Thoracic aorta (tissue), 2 donors: ENCODE results near the gene DBI. TPM values are rescaled to one million over a fixed set of nuclear protein-coding genes. Genes with fewer than 3 reads are reported as not detected.

Experiments used
- ATAC-seq: fragments of 150-250 bp; one replicate; pipeline ENCODE4 v1.8.0; 2017; ENCODE audit warnings: low read depth; ENCODE audit not compliant: insufficient number of reproducible peaks, low FRiP score
- DNase-seq: peaks from one replicate; pipeline ENCODE4 v3.0.0-alpha.2; 2020; ENCODE audit warnings: low spot score
- H3K27ac ChIP-seq, 2 donors: fragments of 200-600 bp; sonication (generic); 1 replicate in 1 of 2; 2 replicates in 1 of 2; pipeline ENCODE4 v1.5.1; 2016; ENCODE audit warnings: mild to moderate bottlenecking in 2 of 2, moderate library complexity in 2 of 2
- H3K27me3 ChIP-seq: fragments of 200-600 bp; sonication (generic); replicated peaks from 2 replicates; pipeline ENCODE4 v1.6.0; 2016; ENCODE audit warnings: mild to moderate bottlenecking; ENCODE audit not compliant: insufficient read depth
- H3K36me3 ChIP-seq: fragments of 200-600 bp; sonication (generic); one replicate; pipeline ENCODE4 v1.5.1; 2016
- H3K4me1 ChIP-seq, 2 donors: fragments of 200-600 bp; sonication (generic); 1 replicate in 1 of 2; 2 replicates in 1 of 2; pipeline versions ENCODE4 v1.5.1 to v1.6.0; 2016; ENCODE audit warnings: low read depth in 2 of 2, mild to moderate bottlenecking in 1 of 2; ENCODE audit not compliant: control insufficient read depth in 1 of 2
- H3K4me3 ChIP-seq: fragments of 200-600 bp; sonication (generic); 2 replicates; pipeline ENCODE4 v1.5.1; 2016; ENCODE audit warnings: mild to moderate bottlenecking
- H3K9me3 ChIP-seq: fragments of 200-600 bp; sonication (generic); 2 replicates; pipeline ENCODE4 v1.5.1; 2016
- CTCF ChIP-seq: fragments of 200-600 bp; sonication (generic); IDR thresholded peaks from one replicate; pipeline ENCODE4 v1.5.1; 2019; ENCODE audit warnings: antibody characterized with exemption
- total RNA-seq, 2 donors: library from RNA; depleted of rRNA; stranded (reverse); fragments of >200 nt; gene quantifications; one replicate each; pipeline versions ENCODE4 v1.1.0 to v1.2.3, GENCODE V29; 2016

Gene DBI
- total RNA-seq, 2 donors from 2014 or later = 63.8 to 68.6 TPM

- no peak for TF ChIP-seq CTCF
- no peak for ATAC-seq
- H3K27me3 ChIP-seq = no peaks in the 10 kb centered on the region
- DNase-seq = no peak
- H3K27ac ChIP-seq = no peak overlapping the region
- no peaks in the 10 kb centered on the region for H3K4me1 ChIP-seq
- peaks cover 2% of the 10 kb centered on the region for H3K9me3 ChIP-seq
- H3K4me3 ChIP-seq = no peak overlapping the region
- H3K36me3 ChIP-seq = peaks cover 13% of the 10 kb centered on the region
Observed at GRCh38 chr2:119377294-119377992, 10.7 kb downstream of the DBI start.

DNA sequence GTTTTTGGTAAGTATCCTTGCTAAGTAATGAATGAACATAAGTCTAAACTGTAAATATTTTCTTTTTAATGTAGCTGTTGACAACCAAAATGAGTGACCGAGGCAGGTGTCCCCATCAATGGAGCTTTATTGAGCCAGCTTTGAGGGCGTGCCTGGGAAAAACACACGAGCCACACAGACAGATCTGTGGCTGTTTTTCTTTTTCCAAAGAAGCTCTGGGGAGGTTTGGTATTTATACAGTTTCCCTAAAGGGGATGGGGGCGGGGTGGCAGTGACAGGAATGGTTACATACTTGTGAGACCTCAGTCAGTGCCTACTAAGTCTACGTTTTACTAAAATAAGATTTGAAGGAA is 11.2 kb downstream of the DBI start:
- DNase-seq (no peak), ATAC-seq (no peak)
- Histone ChIP-seq H3K4me1 (no peaks in the 10 kb centered on the region), H3K4me3 (no peak overlapping the region), H3K27me3 (no peaks in the 10 kb centered on the region), H3K36me3 (peaks cover 8% of the 10 kb centered on the region), H3K9me3 (peaks cover 2% of the 10 kb centered on the region), H3K27ac (no peak overlapping the region)
- TF ChIP-seq CTCF = no peak

- Histone ChIP-seq H3K27ac (no peak overlapping the region), H3K4me1 (no peaks in the 10 kb centered on the region), H3K36me3 (peaks cover 2% of the 10 kb centered on the region), H3K27me3 (no peaks in the 10 kb centered on the region), H3K4me3 (no peak overlapping the region), H3K9me3 (peaks cover 2% of the 10 kb centered on the region)
- TF ChIP-seq CTCF = no peak
- no peak for ATAC-seq
- no peak for DNase-seq
Observed at GRCh38 chr2:119378566-119378965, 11.8 kb downstream of the DBI start.

GRCh38 chr2:119383410-119384140 is 16.8 kb downstream of the DBI start:
- H3K9me3 ChIP-seq = no peaks in the 10 kb centered on the region
- DNase-seq = no peak
- H3K27me3 ChIP-seq = no peaks in the 10 kb centered on the region
- peaks cover 3 to 5% of the 10 kb centered on the region in 2 donors for H3K4me1 ChIP-seq
- no peak overlapping the region for H3K27ac ChIP-seq
- H3K36me3 ChIP-seq = no peaks in the 10 kb centered on the region
- no peak overlapping the region for H3K4me3 ChIP-seq
- no peak for ATAC-seq
- TF ChIP-seq CTCF = no peak

GRCh38 chr2:119384971-119385370 is 18.2 kb downstream of the DBI start:
- no peaks in the 10 kb centered on the region for H3K27me3 ChIP-seq
- no peak overlapping the region for H3K27ac ChIP-seq
- DNase-seq = no peak
- H3K36me3 ChIP-seq = no peaks in the 10 kb centered on the region
- no peaks in the 10 kb centered on the region for H3K9me3 ChIP-seq
- TF ChIP-seq CTCF = no peak
- H3K4me1 ChIP-seq = peaks cover 3 to 5% of the 10 kb centered on the region in 2 donors
- no peak for ATAC-seq
- no peak overlapping the region for H3K4me3 ChIP-seq
